GM19324 (cell line): ENCODE results near the gene OR11H1.
"Not testable (repeated sequence)": the region's sequence is repeated elsewhere in the genome, so short reads cannot be mapped to it uniquely, and the experiment has no call there.

Source experiments
- ATAC-seq: cut with Tn5 transposase; IDR thresholded peaks from one replicate; pipeline ENCODE4 v1.9.1; 2021; ENCODE audit warnings: mild to moderate bottlenecking, moderate library complexity; ENCODE audit not compliant: unreplicated experiment, low FRiP score

The OR11H1 gene, protein sequence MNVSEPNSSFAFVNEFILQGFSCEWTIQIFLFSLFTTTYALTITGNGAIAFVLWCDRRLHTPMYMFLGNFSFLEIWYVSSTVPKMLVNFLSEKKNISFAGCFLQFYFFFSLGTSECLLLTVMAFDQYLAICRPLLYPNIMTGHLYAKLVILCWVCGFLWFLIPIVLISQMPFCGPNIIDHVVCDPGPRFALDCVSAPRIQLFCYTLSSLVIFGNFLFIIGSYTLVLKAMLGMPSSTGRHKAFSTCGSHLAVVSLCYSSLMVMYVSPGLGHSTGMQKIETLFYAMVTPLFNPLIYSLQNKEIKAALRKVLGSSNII

DNA sequence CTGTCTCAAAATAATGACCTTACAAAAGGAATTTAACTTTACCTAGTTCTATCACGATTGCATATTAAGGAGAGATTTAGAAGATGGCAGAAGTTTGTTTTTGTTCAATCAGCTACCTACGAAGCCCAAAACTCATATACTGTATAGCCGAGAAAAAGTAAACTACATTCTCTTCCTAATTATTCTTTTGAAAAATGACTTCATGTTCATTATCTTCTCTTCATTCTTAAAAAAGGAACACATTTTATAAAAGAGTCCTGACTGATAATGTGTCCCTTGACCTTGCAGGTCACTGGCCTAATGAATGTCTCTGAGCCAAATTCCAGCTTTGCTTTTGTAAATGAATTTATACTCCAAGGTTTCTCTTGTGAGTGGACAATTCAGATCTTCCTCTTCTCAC lies at the start of gene OR11H1:
Gene OR11H1 (plus strand): TSS at position 301 of the 400 bp plus-strand sequence. CDS start 0 bp downstream, at position 301.
- ATAC-seq: not testable (repeated sequence)

DNA sequence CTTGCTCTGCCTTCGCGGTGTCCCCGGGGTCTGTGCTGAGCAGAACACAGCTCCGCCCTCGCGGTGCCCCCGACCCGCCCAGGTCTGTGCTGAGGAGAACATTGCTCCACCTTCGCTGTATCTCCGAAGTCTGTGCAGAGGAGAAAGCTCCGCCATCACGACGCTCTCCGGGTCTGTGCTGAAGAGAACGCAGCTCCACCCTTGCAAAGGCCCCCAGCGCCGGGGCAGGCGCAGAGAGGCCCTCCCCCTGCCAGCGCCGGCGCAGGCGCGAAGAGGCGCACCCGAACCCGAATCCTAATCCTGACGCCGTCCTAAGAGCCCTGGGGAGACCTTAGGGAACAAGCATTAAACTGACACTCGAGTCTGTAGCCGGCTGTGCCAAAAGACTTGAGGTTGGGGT lies 18.0 kb upstream of the OR11H1 start:
- ATAC-seq: not testable (repeated sequence)

DNA sequence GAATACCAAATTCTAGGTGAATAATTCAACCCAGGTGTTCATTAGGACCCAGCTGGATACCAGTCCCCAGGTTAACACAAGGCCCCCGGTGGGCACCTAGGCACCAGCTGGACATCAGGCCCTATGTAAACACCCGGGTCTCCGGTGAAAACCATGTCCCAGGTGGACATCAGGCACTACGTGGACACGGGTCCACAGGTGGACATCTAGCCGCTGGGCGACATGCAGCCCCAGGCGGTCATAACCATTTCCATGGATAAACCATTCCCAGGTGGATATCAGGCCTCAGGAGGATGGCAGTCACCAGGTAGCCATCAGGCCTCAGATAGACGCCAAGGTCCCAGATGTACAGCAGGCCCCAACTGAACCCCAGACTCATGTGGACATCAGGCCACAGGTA lies 12.1 kb upstream of the OR11H1 start:
- ATAC-seq: not testable (repeated sequence)

DNA sequence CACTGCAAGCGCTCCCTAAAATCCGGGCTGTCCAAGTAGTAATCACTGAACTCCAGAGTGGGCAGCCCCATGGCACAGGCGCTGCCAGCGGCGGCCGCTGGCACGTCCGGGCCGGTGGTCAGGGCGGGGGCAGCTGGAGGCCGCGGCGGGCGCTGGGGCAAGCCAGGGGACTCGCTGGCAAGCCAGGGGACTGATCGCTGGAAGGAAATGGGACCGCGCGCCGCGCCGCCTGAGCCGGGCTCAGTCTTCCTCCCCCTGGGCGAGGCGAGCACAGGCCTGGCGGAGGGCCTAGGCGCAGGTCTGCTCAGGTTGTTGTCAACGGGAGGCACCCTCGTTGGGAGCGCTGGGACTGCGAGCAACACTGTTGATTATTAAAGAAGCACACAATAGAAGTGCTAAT lies 25.8 kb downstream of the OR11H1 start:
- ATAC-seq: not testable (repeated sequence)

DNA sequence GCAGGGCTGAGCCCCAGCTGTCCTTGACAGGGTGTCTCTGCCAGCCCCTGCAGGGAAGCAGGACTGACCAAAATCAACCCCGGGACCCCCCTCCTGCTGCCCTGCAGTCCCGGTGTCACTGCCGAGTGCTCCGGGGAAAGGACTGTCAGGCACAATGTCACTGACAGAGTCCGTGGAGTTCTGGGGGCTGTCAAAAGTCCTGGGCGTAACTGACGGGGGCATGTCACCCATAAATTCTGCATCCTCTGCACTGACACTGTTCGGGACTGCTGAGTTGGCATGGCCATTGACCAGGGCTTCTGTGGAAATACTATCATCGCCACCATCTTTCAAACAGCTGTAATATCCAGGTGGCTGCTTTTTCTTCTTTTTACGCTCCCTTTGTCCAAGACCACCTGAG lies 35.5 kb downstream of the OR11H1 start:
- ATAC-seq: not testable (repeated sequence)

DNA sequence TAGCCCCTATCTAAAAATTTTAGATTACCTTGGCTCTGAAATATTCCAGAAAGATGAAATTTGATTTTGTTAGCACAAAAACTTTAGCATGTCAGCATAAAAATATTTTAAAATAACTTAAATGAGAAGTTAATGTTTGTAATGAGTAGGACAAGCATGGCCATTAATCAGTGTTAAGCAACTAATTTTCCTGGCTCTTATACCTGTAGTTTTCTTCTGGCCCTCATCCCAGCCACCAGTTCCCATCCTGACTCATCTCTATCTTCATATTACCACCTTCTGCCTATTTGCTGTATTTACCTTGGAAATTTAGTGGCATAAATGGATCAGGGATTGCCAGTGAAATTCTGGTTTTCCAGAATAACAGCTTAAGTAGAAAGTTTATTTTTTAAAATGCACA lies 37.1 kb downstream of the OR11H1 start:
- ATAC-seq: not testable (repeated sequence)
